OCI-LY1 (cell line): ENCODE results near the gene RAET1E.

Experiments used
- H2AFZ ChIP-seq: fragments of 200-600 bp; sonication (generic), shearing (Covaris generic); 2 replicates; pipeline ENCODE4 v1.6.0; 2014; ENCODE audit warnings: antibody characterized with exemption, mild to moderate bottlenecking, low read length
- H3F3A ChIP-seq: fragments of 200-600 bp; sonication (generic), shearing (Covaris generic); 2 replicates; pipeline ENCODE4 v1.6.0; 2014; ENCODE audit warnings: mild to moderate bottlenecking, antibody characterized with exemption, low read length, moderate library complexity; ENCODE audit not compliant: insufficient read depth
- H3K27ac ChIP-seq: fragments of 200-600 bp; sonication (generic); 2 replicates; pipeline ENCODE4 v1.5.1; 2014; ENCODE audit warnings: low read length, mixed run types, mild to moderate bottlenecking, low read depth; ENCODE audit not compliant: poor library complexity, severe bottlenecking
- H3K27me3 ChIP-seq: fragments of 200-600 bp; sonication (generic); 2 replicates; pipeline ENCODE4 v1.6.0; 2014; ENCODE audit warnings: antibody characterized with exemption, mild to moderate bottlenecking, low read length, moderate library complexity; ENCODE audit not compliant: insufficient read depth
- H3K36me3 ChIP-seq: fragments of 200-600 bp; sonication (generic); 2 replicates; pipeline ENCODE4 v1.6.1; 2014; ENCODE audit warnings: mild to moderate bottlenecking, antibody characterized with exemption, low read length, moderate library complexity, mixed read lengths; ENCODE audit not compliant: insufficient read depth
- H3K4me1 ChIP-seq: fragments of 200-600 bp; sonication (generic); 2 replicates; pipeline ENCODE4 v1.5.1; 2014; ENCODE audit warnings: mild to moderate bottlenecking, low read length, moderate library complexity; ENCODE audit not compliant: insufficient read depth, severe bottlenecking
- H3K4me2 ChIP-seq: fragments of 200-600 bp; sonication (generic), shearing (Covaris generic); 2 replicates; pipeline ENCODE4 v1.6.1; 2014; ENCODE audit warnings: low read length
- H3K4me3 ChIP-seq: fragments of 200-600 bp; sonication (generic); 2 replicates; pipeline ENCODE4 v1.5.1; 2014; ENCODE audit warnings: low read length, low read depth, mild to moderate bottlenecking, mixed read lengths; ENCODE audit not compliant: poor library complexity, severe bottlenecking
- H3K79me2 ChIP-seq: fragments of 200-600 bp; shearing (Covaris generic); 2 replicates; pipeline ENCODE4 v1.6.1; 2016; ENCODE audit warnings: mixed run types, low read length, mixed read lengths; ENCODE audit not compliant: insufficient read depth
- H3K9ac ChIP-seq: fragments of 200-600 bp; sonication (generic), shearing (Covaris generic); 2 replicates; pipeline ENCODE4 v1.6.1; 2014; ENCODE audit warnings: mild to moderate bottlenecking, low read length, mixed read lengths
- H3K9me2 ChIP-seq: fragments of 200-600 bp; sonication (generic), shearing (Covaris generic); 2 replicates; pipeline ENCODE4 v1.6.1; 2014; ENCODE audit warnings: low read depth, mild to moderate bottlenecking, low read length, mixed read lengths
- H3K9me3 ChIP-seq: fragments of 200-600 bp; shearing (Covaris generic); 2 replicates; pipeline ENCODE4 v1.6.1; 2014; ENCODE audit warnings: low read length, mixed read lengths
- H4K20me1 ChIP-seq: fragments of 200-600 bp; sonication (generic), shearing (Covaris generic); 2 replicates; pipeline ENCODE4 v1.6.0; 2016; ENCODE audit warnings: mild to moderate bottlenecking, low read length; ENCODE audit not compliant: insufficient read depth
- EZH2 ChIP-seq: fragments of 200-600 bp; sonication (generic), shearing (Covaris generic); IDR thresholded peaks from 2 replicates; pipeline ENCODE4 v1.8.0; 2017; ENCODE audit warnings: borderline replicate concordance, mixed run types, mild to moderate bottlenecking, antibody characterized with exemption, low read length, moderate library complexity, mixed read lengths
- TF ChIP-seq, protein P1 (sequence below): fragments of 200-600 bp; sonication (generic), shearing (Covaris generic); IDR thresholded peaks from 2 replicates; pipeline ENCODE4 v1.5.1; 2017; ENCODE audit warnings: mild to moderate bottlenecking, antibody characterized with exemption, low read length, moderate library complexity, mixed read lengths

Gene RAET1E

DNA sequence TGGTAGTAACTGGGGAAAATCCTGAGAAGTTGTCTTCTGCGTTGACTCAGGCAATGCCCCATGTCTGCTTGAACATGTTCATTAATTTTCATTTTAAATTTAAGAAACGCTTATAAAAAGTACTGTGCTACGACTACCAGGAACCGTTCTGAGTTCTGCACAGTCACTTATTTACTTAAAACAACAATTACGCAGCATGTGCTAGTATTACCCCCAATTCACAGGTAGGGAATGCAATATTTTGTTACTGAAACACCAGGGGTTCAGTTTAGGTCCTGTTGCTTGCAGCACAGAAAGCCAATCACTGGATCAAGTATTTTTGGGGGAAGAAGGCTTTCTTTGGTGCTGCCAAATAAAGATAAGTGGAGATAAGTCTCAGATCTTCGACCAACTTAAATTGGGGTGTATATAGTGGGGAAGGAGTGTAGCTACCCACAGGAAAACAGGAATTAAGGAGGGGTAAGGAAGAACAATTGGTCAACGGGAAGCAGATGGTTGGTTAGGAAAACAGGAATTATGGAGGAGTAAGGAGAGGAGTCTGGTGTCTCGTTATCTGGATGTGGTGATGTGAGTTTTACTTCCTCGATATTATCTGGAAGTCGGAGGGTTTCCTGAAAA lies 28.5 kb downstream of the RAET1E start:
- peaks cover 6% of the 10 kb centered on the region; the same call in 1 of the 2 replicates for H3K9me3 ChIP-seq
- no peaks in the 10 kb centered on the region for H4K20me1 ChIP-seq
- H3K4me2 ChIP-seq, result no peak overlapping the region
- no peak overlapping the region for H2AFZ ChIP-seq
- H3K4me3 ChIP-seq, result no peak overlapping the region
- no peak overlapping the region for H3K27ac ChIP-seq
- no peaks in the 10 kb centered on the region for H3K9me2 ChIP-seq
- no peaks in the 10 kb centered on the region for H3F3A ChIP-seq
- H3K9ac ChIP-seq, result no peak overlapping the region
- no peaks in the 10 kb centered on the region for H3K36me3 ChIP-seq
- TF ChIP-seq, protein P1, sequence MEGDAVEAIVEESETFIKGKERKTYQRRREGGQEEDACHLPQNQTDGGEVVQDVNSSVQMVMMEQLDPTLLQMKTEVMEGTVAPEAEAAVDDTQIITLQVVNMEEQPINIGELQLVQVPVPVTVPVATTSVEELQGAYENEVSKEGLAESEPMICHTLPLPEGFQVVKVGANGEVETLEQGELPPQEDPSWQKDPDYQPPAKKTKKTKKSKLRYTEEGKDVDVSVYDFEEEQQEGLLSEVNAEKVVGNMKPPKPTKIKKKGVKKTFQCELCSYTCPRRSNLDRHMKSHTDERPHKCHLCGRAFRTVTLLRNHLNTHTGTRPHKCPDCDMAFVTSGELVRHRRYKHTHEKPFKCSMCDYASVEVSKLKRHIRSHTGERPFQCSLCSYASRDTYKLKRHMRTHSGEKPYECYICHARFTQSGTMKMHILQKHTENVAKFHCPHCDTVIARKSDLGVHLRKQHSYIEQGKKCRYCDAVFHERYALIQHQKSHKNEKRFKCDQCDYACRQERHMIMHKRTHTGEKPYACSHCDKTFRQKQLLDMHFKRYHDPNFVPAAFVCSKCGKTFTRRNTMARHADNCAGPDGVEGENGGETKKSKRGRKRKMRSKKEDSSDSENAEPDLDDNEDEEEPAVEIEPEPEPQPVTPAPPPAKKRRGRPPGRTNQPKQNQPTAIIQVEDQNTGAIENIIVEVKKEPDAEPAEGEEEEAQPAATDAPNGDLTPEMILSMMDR, result no peak
- TF ChIP-seq EZH2, result no peak
- peaks cover 5% of the 10 kb centered on the region for H3K4me1 ChIP-seq
- no peaks in the 10 kb centered on the region for H3K79me2 ChIP-seq
- 0 out of 2 replicates have a peak, but pooled peaks cover 4% of the 10 kb centered on the region for H3K27me3 ChIP-seq

DNA sequence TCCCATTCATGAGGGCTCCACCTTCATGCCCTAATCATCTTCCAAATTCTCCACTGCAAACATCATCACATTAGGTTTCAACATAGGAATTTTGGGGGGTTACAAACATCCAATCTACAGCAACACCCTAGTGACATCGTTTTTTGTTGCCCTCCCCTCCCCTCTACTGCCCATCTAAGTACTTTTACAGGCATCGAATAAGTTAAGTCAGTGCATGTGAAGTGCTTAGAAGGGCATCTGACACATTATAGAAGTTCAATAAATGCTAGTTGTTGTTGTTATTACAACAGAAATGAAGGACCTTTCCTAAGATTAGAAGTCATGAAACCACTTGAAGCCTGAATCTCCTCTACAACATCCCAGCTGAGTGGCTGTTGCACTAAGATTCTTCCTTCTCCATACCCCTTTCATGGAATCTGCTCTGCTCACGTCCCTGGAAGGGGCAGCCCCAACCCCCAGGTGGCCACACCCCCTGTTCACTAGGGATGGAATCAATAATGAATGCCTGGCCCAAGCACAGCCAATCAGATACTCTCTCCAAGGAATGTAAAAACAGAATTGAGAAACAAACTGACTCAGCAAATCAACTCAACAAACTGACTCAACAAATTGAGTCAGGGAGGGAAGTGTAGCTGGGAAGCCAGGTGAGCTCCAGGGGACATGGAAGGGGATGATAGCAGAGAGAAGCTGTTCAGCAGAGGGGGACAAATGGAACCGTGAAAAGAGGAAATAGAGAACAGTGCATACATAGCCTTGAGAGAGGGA lies 29.9 kb downstream of the RAET1E start:
- no peaks in the 10 kb centered on the region for H3F3A ChIP-seq
- 0 out of 2 replicates have a peak, but pooled peaks cover 4% of the 10 kb centered on the region for H3K27me3 ChIP-seq
- no peak overlapping the region for H3K4me3 ChIP-seq
- no peaks in the 10 kb centered on the region for H3K36me3 ChIP-seq
- H3K27ac ChIP-seq, result no peak overlapping the region
- H3K79me2 ChIP-seq, result no peaks in the 10 kb centered on the region
- H3K4me2 ChIP-seq, result no peak overlapping the region
- H4K20me1 ChIP-seq, result no peaks in the 10 kb centered on the region
- H3K9me2 ChIP-seq, result no peaks in the 10 kb centered on the region
- peaks cover 6% of the 10 kb centered on the region; the same call in 1 of the 2 replicates for H3K9me3 ChIP-seq
- peaks cover 8% of the 10 kb centered on the region for H3K4me1 ChIP-seq
- TF ChIP-seq EZH2, result no peak
- TF ChIP-seq, protein P1, result no peak
- H3K9ac ChIP-seq, result no peak overlapping the region
- H2AFZ ChIP-seq, result no peak overlapping the region

GRCh38 chr6:149864578-149865535 lies 33.1 kb downstream of the RAET1E start:
- Histone ChIP-seq H3K9ac (peak overlapping the region; percentile 26; the same call in 1 of the 2 replicates), H3K4me1 (peaks cover 11% of the 10 kb centered on the region), H3K4me3 (peak overlapping the region; percentile 64), H3K27me3 (0 out of 2 replicates have a peak, but pooled peaks cover 5% of the 10 kb centered on the region), H4K20me1 (no peaks in the 10 kb centered on the region), H3K79me2 (no peaks in the 10 kb centered on the region), H3K4me2 (peak overlapping the region; percentile 74), H3K36me3 (no peaks in the 10 kb centered on the region), H3F3A (no peaks in the 10 kb centered on the region), H3K9me2 (no peaks in the 10 kb centered on the region), H3K27ac (no peak overlapping the region), H2AFZ (no peak overlapping the region), H3K9me3 (no peaks in the 10 kb centered on the region)
- TF ChIP-seq EZH2, result no peak
- TF ChIP-seq, protein P1, result peak; percentile 79
